Testis (tissue), 3 donors: ENCODE measurements around the gene SMG7. TPM values are rescaled to one million over a fixed set of nuclear protein-coding genes. Genes with fewer than 3 reads are reported as not detected.

Experiments used
- DNase-seq: peaks from one replicate; pipeline ENCODE4 v3.0.0-alpha.2; 2019
- H3K27ac ChIP-seq, 2 donors: fragments of 200-600 bp; sonication (generic); one replicate each; pipeline ENCODE4 v1.5.1; 2019
- H3K27me3 ChIP-seq: fragments of 200-600 bp; sonication (generic); one replicate; pipeline ENCODE4 v1.5.1; 2019
- H3K36me3 ChIP-seq: fragments of 200-600 bp; sonication (generic); one replicate; pipeline ENCODE4 v1.5.1; 2017; ENCODE audit warnings: low read depth; ENCODE audit errors: missing control alignments
- H3K4me1 ChIP-seq: fragments of 200-600 bp; sonication (generic); one replicate; pipeline ENCODE4 v1.5.1; 2019
- H3K4me3 ChIP-seq, 2 donors: fragments of 200-600 bp; sonication (generic); one replicate each; pipeline ENCODE4 v1.5.1; 2017 to 2019
- H3K9me3 ChIP-seq: fragments of 200-600 bp; sonication (generic); one replicate; pipeline ENCODE4 v1.5.1; 2017
- CTCF ChIP-seq, 3 experiments: fragments of 450-650 bp in 2 of 3; fragments of 200-600 bp in 1 of 3; sonication (generic) in 1 of 3; IDR thresholded peaks; one replicate each; pipeline ENCODE4 v1.5.1; 2016 to 2019; ENCODE audit warnings: antibody characterized with exemption in 3 of 3, mild to moderate bottlenecking in 2 of 3, moderate library complexity in 1 of 3
- POLR2A ChIP-seq: fragments of 450-650 bp; IDR thresholded peaks from one replicate; pipeline ENCODE4 v1.6.1; 2017; ENCODE audit warnings: antibody characterized with exemption, mild to moderate bottlenecking, moderate library complexity
- WGBS, 2 donors: methylation state at CpG; one replicate each; pipeline ENCODE4 v1.1.5; 2018; 5-methylcytosine and 5-hydroxymethylcytosine counted together
- intact Hi-C: fragments of 100-400 bp; cut with DNase I; formaldehyde crosslinking; loops from one replicate; pipeline ENCODE4 v1.15.1; 2023; ENCODE audit warnings: low total_unique reads
- polyA plus RNA-seq: library from polyadenylated mRNA; stranded (reverse); fragments of 350-450 nt; fragmentation: Illumina TruSeq; extraction: RNeasy Lipid Tissue Mini Kit (QIAGEN cat#74804); gene quantifications from one replicate; pipeline ENCODE4 v1.2.3, GENCODE V29; 2014; ENCODE audit warnings: low read depth, low replicate concordance; ENCODE audit not compliant: insufficient read depth
- total RNA-seq, 2 donors: library from RNA; depleted of rRNA; stranded (reverse); fragments of >200 nt; gene quantifications; one replicate each; pipeline ENCODE4 v1.2.3, GENCODE V29; 2016

SMG7 gene
- total and polyA plus RNA-seq, 3 donors from 2014 or later, result 109 to 157 (median 139) TPM

DNA sequence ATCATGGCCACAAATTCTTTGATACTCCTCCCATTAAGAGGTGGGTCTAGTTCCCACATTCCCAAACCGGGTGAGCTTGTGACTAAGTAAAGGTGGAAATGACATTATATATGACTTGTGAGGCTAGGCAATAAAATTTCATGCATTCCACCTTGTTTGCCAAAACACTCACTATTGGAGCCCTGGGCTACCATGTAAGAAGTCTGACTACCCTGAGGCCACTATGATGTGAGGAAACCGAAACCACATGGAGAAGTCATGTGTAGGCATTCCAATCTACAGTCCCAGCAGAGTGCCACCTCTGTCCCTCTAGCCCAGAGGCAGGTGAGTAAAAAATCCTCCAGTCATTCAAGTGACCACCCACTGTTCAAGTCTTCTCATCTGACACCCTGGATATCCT is 17.9 kb upstream of the SMG7 start:
- H3K9me3 ChIP-seq, result no peaks in the 10 kb centered on the region
- H3K4me3 ChIP-seq, result no peak overlapping the region
- H3K36me3 ChIP-seq, result no peaks in the 10 kb centered on the region
- WGBS, 2 donors, result 51 to 82% methylated on average over 2 of the region's 2 CpGs
- H3K4me1 ChIP-seq, result no peaks in the 10 kb centered on the region
- DNase-seq, result no peak
- TF ChIP-seq POLR2A (no peak), CTCF (IDR thresholded peaks at IDR 0.05) (no peak)
- H3K27ac ChIP-seq, result no peak overlapping the region
- intact Hi-C loops, result no loop called here
- no peaks in the 10 kb centered on the region for H3K27me3 ChIP-seq

GRCh38 chr1:183456826-183457225 is 15.5 kb upstream of the SMG7 start:
- no peaks in the 10 kb centered on the region for H3K9me3 ChIP-seq
- H3K27me3 ChIP-seq, result no peaks in the 10 kb centered on the region
- intact Hi-C loops, result no loop called here
- DNase-seq, result no peak
- no peak overlapping the region for H3K27ac ChIP-seq
- TF ChIP-seq CTCF (IDR thresholded peaks at IDR 0.05), result no peak
- TF ChIP-seq POLR2A, result no peak
- no peaks in the 10 kb centered on the region for H3K36me3 ChIP-seq
- no peaks in the 10 kb centered on the region for H3K4me1 ChIP-seq
- 97 to 100% methylated on average over 1 of the region's 1 CpG for WGBS, 2 donors
- no peak overlapping the region for H3K4me3 ChIP-seq

DNA sequence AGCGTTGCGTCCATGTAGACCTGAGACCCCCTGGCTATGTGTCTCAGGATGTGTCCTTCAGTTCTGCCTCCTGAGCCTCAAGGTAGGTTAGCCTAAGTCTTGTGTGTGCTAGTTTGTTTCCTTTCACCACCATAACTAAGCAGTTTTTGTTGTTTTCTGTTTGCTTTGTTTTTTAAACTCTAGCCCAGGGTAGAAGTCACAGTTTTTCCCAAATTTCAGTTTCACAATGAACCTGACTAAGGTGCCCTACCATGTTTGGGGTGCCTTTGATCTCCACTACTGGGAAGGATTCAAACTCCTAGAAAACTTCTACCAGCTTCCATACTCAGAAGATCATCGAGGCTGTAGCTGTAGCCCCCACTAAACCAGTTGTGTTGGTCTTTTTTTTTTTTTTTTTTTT is 14.8 kb upstream of the SMG7 start:
- Histone ChIP-seq H3K4me1 (no peaks in the 10 kb centered on the region), H3K27ac (no peak overlapping the region), H3K9me3 (no peaks in the 10 kb centered on the region), H3K27me3 (no peaks in the 10 kb centered on the region), H3K4me3 (no peak overlapping the region), H3K36me3 (no peaks in the 10 kb centered on the region)
- 84 to 90% methylated on average over 3 of the region's 3 CpGs for WGBS, 2 donors
- intact Hi-C loops, result no loop called here
- DNase-seq, result no peak
- TF ChIP-seq POLR2A (no peak), CTCF (IDR thresholded peaks at IDR 0.05) (no peak)

DNA sequence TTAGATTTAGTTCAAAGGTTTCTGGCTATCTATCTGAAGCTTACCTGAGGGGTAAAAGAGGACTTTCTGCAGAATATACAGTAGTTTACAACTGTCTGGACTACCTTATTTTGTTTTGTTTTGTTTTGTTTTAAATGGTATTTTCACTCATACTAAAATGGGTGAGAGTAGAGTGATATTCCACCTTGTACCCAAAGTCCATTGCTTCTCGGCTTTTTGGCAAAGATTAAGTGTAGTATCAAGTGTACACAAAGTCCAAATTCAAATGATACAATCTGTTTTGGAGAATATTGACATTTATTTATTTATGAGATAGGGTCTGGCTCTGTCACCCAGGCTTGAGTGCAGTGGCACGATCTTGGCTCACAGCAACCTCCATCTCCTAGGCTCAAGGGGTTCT is 11.7 kb upstream of the SMG7 start:
- Histone ChIP-seq H3K27ac (no peak overlapping the region), H3K9me3 (no peaks in the 10 kb centered on the region)
- WGBS, 2 donors, result 88 to 95% methylated on average over 2 of the region's 2 CpGs

More for the DNA sequence above, 11.7 kb upstream of the SMG7 start:
- Histone ChIP-seq H3K4me3 (no peak overlapping the region), H3K4me1 (no peaks in the 10 kb centered on the region), H3K36me3 (no peaks in the 10 kb centered on the region), H3K27me3 (no peaks in the 10 kb centered on the region)
- intact Hi-C loops, result no loop called here
- TF ChIP-seq POLR2A (no peak), CTCF (IDR thresholded peaks at IDR 0.05) (no peak)
- DNase-seq, result no peak
